ENCODE measurements around the gene THOC3. TPM values are rescaled to one million over a fixed set of nuclear protein-coding genes. Genes with fewer than 3 reads are reported as not detected.
"Not testable (repeated sequence)": the region's sequence is repeated elsewhere in the genome, so short reads cannot be mapped to it uniquely, and the experiment has no call there.

Gene THOC3
- total RNA-seq, 1 experiment from 2014 or later, result 79.5 TPM

- not testable (repeated sequence) for H3K4me3 ChIP-seq; H3K27ac ChIP-seq; H3K27me3 ChIP-seq (replicated peaks); H3K9me3 ChIP-seq (replicated peaks); H3K4me1 ChIP-seq (replicated peaks); DNase-seq (ENCODE audit: low read depth in 1 of 2, low spot score in 2 of 2); H3K36me3 ChIP-seq
Observed at GRCh38 chr5:175960228-175960627, 7.9 kb downstream of the THOC3 start.

GRCh38 chr5:175958515-175958914 lies 9.6 kb downstream of the THOC3 start:
- not testable (repeated sequence) for DNase-seq (ENCODE audit: low read depth in 1 of 2, low spot score in 2 of 2); H3K27me3 ChIP-seq (replicated peaks); H3K9me3 ChIP-seq (replicated peaks); H3K4me3 ChIP-seq; H3K4me1 ChIP-seq (replicated peaks); H3K27ac ChIP-seq; H3K36me3 ChIP-seq

GRCh38 chr5:175954107-175954506 lies 14.0 kb downstream of the THOC3 start:
- not testable (repeated sequence) for H3K4me3 ChIP-seq; H3K27me3 ChIP-seq (replicated peaks); H3K9me3 ChIP-seq (replicated peaks); H3K27ac ChIP-seq; DNase-seq (ENCODE audit: low read depth in 1 of 2, low spot score in 2 of 2); H3K4me1 ChIP-seq (replicated peaks); H3K36me3 ChIP-seq

- not testable (repeated sequence) for H3K27ac ChIP-seq; H3K36me3 ChIP-seq; H3K27me3 ChIP-seq (replicated peaks); H3K9me3 ChIP-seq (replicated peaks); DNase-seq (ENCODE audit: low read depth in 1 of 2, low spot score in 2 of 2); H3K4me3 ChIP-seq; H3K4me1 ChIP-seq (replicated peaks)
Observed at GRCh38 chr5:175952810-175953209, 15.3 kb downstream of the THOC3 start.

GRCh38 chr5:175951339-175951969 lies 16.7 kb downstream of the THOC3 start:
- not testable (repeated sequence) for H3K27ac ChIP-seq; H3K36me3 ChIP-seq; DNase-seq (ENCODE audit: low read depth in 1 of 2, low spot score in 2 of 2); H3K27me3 ChIP-seq (replicated peaks); H3K4me3 ChIP-seq; H3K4me1 ChIP-seq (replicated peaks); H3K9me3 ChIP-seq (replicated peaks)

- H3K9me3 ChIP-seq (replicated peaks); H3K4me1 ChIP-seq (replicated peaks); H3K4me3 ChIP-seq; H3K36me3 ChIP-seq; DNase-seq (ENCODE audit: low read depth in 1 of 2, low spot score in 2 of 2); H3K27me3 ChIP-seq (replicated peaks); H3K27ac ChIP-seq: not testable (repeated sequence)
Observed at GRCh38 chr5:175948329-175949108, 19.6 kb downstream of the THOC3 start.

- H3K4me1 ChIP-seq (replicated peaks); H3K36me3 ChIP-seq; H3K27ac ChIP-seq; H3K4me3 ChIP-seq; DNase-seq (ENCODE audit: low read depth in 1 of 2, low spot score in 2 of 2); H3K27me3 ChIP-seq (replicated peaks); H3K9me3 ChIP-seq (replicated peaks): not testable (repeated sequence)
Observed at GRCh38 chr5:175943253-175943652, 24.9 kb downstream of the THOC3 start.

DNA sequence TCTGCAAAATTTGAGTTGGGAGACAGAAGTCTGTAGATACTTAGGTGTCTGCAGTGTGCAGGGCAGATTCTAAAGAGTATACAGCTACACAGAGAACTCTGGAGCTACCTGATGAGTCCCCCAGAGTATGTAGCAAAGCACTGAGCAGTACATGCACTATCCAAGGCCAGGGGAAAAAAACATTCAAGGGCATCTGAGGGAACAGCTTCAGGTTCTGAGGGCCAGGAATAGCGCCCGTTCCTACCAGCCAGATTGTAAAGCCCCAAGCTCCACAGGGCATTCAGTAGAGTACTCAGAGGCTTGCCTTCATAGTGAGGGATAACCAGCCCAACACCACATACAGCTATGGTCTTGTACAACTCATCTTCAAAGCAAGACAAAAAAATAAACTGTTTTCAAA lies 27.5 kb downstream of the THOC3 start:
- H3K9me3 ChIP-seq (replicated peaks); H3K36me3 ChIP-seq; H3K27ac ChIP-seq; H3K4me1 ChIP-seq (replicated peaks); H3K4me3 ChIP-seq; DNase-seq (ENCODE audit: low read depth in 1 of 2, low spot score in 2 of 2); H3K27me3 ChIP-seq (replicated peaks): not testable (repeated sequence)

DNA sequence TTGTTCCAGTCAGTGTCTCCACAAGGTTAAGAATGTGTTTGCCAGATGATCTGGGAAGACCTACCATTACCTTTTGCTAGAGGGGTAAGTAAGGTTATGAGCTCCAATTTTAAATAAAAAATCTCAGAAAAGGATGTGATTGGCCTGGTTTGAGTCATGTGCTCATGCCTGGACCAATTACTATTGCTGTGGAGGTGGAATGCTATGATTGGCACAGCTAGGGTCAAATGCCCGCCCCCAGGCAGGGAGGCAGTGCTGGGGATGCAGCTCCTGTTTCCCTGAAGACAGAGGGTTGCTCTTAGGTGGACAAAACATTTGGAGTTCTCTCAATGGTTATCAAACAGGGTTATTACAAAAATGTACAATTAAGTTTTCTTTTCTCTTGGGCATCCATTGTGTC lies 29.6 kb downstream of the THOC3 start:
- not testable (repeated sequence) for DNase-seq (ENCODE audit: low read depth in 1 of 2, low spot score in 2 of 2); H3K4me1 ChIP-seq (replicated peaks); H3K9me3 ChIP-seq (replicated peaks); H3K4me3 ChIP-seq; H3K27ac ChIP-seq; H3K27me3 ChIP-seq (replicated peaks); H3K36me3 ChIP-seq

GRCh38 chr5:175928752-175929151 lies 39.4 kb downstream of the THOC3 start:
- H3K4me1 ChIP-seq (replicated peaks); H3K27ac ChIP-seq; H3K9me3 ChIP-seq (replicated peaks); DNase-seq (ENCODE audit: low read depth in 1 of 2, low spot score in 2 of 2); H3K4me3 ChIP-seq; H3K27me3 ChIP-seq (replicated peaks); H3K36me3 ChIP-seq: not testable (repeated sequence)

- not testable (repeated sequence) for H3K27me3 ChIP-seq (replicated peaks); H3K4me3 ChIP-seq; DNase-seq (ENCODE audit: low read depth in 1 of 2, low spot score in 2 of 2); H3K27ac ChIP-seq; H3K36me3 ChIP-seq; H3K9me3 ChIP-seq (replicated peaks)
- peaks cover 23% of the 10 kb centered on the region for H3K4me1 ChIP-seq (replicated peaks)
Observed at GRCh38 chr5:175925106-175925505, 43.0 kb downstream of the THOC3 start.

- H3K4me3 ChIP-seq, result no peak overlapping the region
- peak overlapping the region; percentile 53 for H3K27ac ChIP-seq
- peak; percentile 83 to 93 for DNase-seq (ENCODE audit: low read depth in 1 of 2, low spot score in 2 of 2)
- H3K27me3 ChIP-seq (replicated peaks), result no peaks in the 10 kb centered on the region
- no peaks in the 10 kb centered on the region for H3K36me3 ChIP-seq
- peaks cover 27% of the 10 kb centered on the region for H3K4me1 ChIP-seq (replicated peaks)
- H3K9me3 ChIP-seq (replicated peaks), result peaks cover 3% of the 10 kb centered on the region; the same call in 1 of the 2 replicates
Observed at GRCh38 chr5:175922192-175922885, 45.8 kb downstream of the THOC3 start.

- Histone ChIP-seq H3K27me3 (replicated peaks) (no peaks in the 10 kb centered on the region), H3K27ac (no peak overlapping the region), H3K36me3 (no peaks in the 10 kb centered on the region)
Observed at GRCh38 chr5:175921061-175921730, 46.9 kb downstream of the THOC3 start.

More at GRCh38 chr5:175921061-175921730, 46.9 kb downstream of the THOC3 start:
- no peak overlapping the region for H3K4me3 ChIP-seq
- H3K4me1 ChIP-seq (replicated peaks), result peaks cover 27% of the 10 kb centered on the region
- DNase-seq (ENCODE audit: low read depth in 1 of 2, low spot score in 2 of 2), result no peak
- H3K9me3 ChIP-seq (replicated peaks), result peaks cover 3% of the 10 kb centered on the region; the same call in 1 of the 2 replicates

All from SJSA1 (cell line).